SU-DHL-6 (cell line): ENCODE data around the gene SPRED3.

Experiments used
- H2AFZ ChIP-seq: fragments of 200-600 bp; sonication (generic); 2 replicates; pipeline ENCODE4 v1.6.1; 2014; ENCODE audit warnings: low read depth, mild to moderate bottlenecking, moderate library complexity, mixed read lengths, antibody characterized with exemption, low read length; ENCODE audit not compliant: severe bottlenecking
- H3F3A ChIP-seq: fragments of 200-600 bp; shearing (Covaris generic); 2 replicates; pipeline ENCODE4 v1.6.0; 2016; ENCODE audit warnings: antibody characterized with exemption, mild to moderate bottlenecking; ENCODE audit not compliant: insufficient read depth
- H3K27ac ChIP-seq: fragments of 200-600 bp; sonication (generic); 2 replicates; pipeline ENCODE4 v1.5.1; 2016; ENCODE audit warnings: low read depth, mild to moderate bottlenecking, low read length, moderate library complexity, mixed read lengths
- H3K27me3 ChIP-seq: fragments of 200-600 bp; sonication (generic), shearing (Covaris generic); 2 replicates; pipeline ENCODE4 v1.6.0; 2014; ENCODE audit warnings: mild to moderate bottlenecking, low read length
- H3K36me3 ChIP-seq: fragments of 200-600 bp; sonication (generic); 2 replicates; pipeline ENCODE4 v1.6.1; 2014; ENCODE audit warnings: mild to moderate bottlenecking, low read length, mixed read lengths
- H3K4me2 ChIP-seq: fragments of 300-600, 200-600 bp; shearing (Covaris generic), sonication (generic); 2 replicates; pipeline ENCODE4 v1.6.0; 2014; ENCODE audit warnings: low read length, low read depth, mild to moderate bottlenecking; ENCODE audit not compliant: poor library complexity, severe bottlenecking
- H3K4me3 ChIP-seq: fragments of 200-600 bp; sonication (generic); 2 replicates; pipeline ENCODE4 v1.5.1; 2014; ENCODE audit warnings: antibody characterized with exemption, low read length, mild to moderate bottlenecking, mixed read lengths; ENCODE audit not compliant: insufficient read depth, poor library complexity, severe bottlenecking
- H3K79me2 ChIP-seq: fragments of 200-600 bp; sonication (generic); 2 replicates; pipeline ENCODE4 v1.6.1; 2014; ENCODE audit warnings: mild to moderate bottlenecking, low read length, moderate library complexity; ENCODE audit not compliant: insufficient read depth
- H3K9ac ChIP-seq: fragments of 200-600 bp; sonication (generic); 2 replicates; pipeline ENCODE4 v1.7.0; 2014; ENCODE audit warnings: mild to moderate bottlenecking, low read length
- H3K9me2 ChIP-seq: fragments of 200-600 bp; sonication (generic); replicated peaks from 2 replicates; pipeline ENCODE4 v1.6.1; 2014; ENCODE audit warnings: low read length; ENCODE audit not compliant: insufficient read depth
- H3K9me3 ChIP-seq: fragments of 200-600 bp; sonication (generic); 2 replicates; pipeline ENCODE4 v1.6.1; 2014; ENCODE audit warnings: low read length, mixed read lengths; ENCODE audit not compliant: insufficient read depth
- H4K20me1 ChIP-seq: fragments of 200-600 bp; sonication (generic); 2 replicates; pipeline ENCODE4 v1.6.1; 2014; ENCODE audit warnings: low read depth, mild to moderate bottlenecking, antibody characterized with exemption, low read length, moderate library complexity, mixed read lengths
- EZH2phosphoT487 ChIP-seq: fragments of 200-600 bp; sonication (generic), shearing (Covaris generic); conservative IDR thresholded peaks from 2 replicates; pipeline ENCODE4 v1.6.1; 2018; ENCODE audit warnings: mild to moderate bottlenecking, antibody characterized with exemption, low read length, moderate library complexity, mixed read lengths
- TF ChIP-seq, protein P1 (sequence below): fragments of 200-600 bp; sonication (generic); IDR thresholded peaks from one replicate; pipeline ENCODE4 v1.5.1; 2017; ENCODE audit warnings: antibody characterized with exemption, mild to moderate bottlenecking, low read length, moderate library complexity; ENCODE audit not compliant: insufficient read depth, poor library complexity, severe bottlenecking

Gene SPRED3

DNA sequence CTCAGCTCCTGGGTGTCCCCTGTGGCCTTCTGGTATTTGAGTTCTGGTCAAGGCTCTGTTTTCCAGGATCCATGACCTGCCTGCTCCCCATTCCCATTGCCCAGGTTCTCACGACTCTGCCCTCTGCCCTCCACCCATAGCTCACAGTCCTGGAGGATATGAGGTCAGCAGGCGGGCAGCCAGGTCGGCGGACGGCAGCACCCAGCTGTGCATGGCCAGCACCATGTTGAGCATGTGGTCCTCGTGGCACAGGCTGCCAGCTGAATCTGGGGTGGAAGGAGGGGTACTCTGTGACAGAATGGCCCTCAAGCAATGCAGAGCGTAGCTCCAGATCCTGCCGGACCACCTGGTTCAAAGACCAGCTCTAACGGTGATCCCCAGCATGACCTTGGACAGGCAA, 32.4 kb downstream of the SPRED3 start:
- Histone ChIP-seq H3K9ac (no peak overlapping the region), H3K27me3 (no peaks in the 10 kb centered on the region), H3K79me2 (no peaks in the 10 kb centered on the region), H3K27ac (no peak overlapping the region), H3K9me3 (no peaks in the 10 kb centered on the region), H4K20me1 (no peaks in the 10 kb centered on the region), H3K4me2 (no peak overlapping the region), H3K4me3 (no peak overlapping the region), H3K9me2 (no peaks in the 10 kb centered on the region), H2AFZ (no peak overlapping the region), H3F3A (no peaks in the 10 kb centered on the region), H3K36me3 (no peaks in the 10 kb centered on the region)
- TF ChIP-seq, protein P1, sequence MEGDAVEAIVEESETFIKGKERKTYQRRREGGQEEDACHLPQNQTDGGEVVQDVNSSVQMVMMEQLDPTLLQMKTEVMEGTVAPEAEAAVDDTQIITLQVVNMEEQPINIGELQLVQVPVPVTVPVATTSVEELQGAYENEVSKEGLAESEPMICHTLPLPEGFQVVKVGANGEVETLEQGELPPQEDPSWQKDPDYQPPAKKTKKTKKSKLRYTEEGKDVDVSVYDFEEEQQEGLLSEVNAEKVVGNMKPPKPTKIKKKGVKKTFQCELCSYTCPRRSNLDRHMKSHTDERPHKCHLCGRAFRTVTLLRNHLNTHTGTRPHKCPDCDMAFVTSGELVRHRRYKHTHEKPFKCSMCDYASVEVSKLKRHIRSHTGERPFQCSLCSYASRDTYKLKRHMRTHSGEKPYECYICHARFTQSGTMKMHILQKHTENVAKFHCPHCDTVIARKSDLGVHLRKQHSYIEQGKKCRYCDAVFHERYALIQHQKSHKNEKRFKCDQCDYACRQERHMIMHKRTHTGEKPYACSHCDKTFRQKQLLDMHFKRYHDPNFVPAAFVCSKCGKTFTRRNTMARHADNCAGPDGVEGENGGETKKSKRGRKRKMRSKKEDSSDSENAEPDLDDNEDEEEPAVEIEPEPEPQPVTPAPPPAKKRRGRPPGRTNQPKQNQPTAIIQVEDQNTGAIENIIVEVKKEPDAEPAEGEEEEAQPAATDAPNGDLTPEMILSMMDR = no peak
- no peak for TF ChIP-seq EZH2phosphoT487

DNA sequence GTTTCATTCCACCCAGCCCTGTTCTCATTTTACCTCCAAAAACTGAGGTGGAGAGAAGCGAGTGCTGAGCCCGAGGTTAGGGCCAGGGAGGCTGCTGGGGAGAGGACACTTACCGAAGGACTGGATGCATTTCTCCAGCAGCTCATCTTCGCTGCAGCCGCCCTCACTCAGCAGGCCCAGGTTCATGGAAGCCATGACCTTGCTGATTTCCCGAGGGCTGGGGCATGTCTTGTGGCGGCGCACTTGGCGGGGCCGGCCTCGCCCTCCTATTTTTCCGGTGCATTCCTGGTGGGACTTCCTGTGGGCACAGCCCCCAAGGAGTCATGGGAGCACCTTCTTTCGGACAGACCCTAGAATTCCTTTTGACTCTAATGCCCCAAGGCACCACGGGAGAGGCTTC, 33.4 kb downstream of the SPRED3 start:
- H3F3A ChIP-seq = no peaks in the 10 kb centered on the region
- H3K79me2 ChIP-seq = no peaks in the 10 kb centered on the region
- no peak overlapping the region for H3K9ac ChIP-seq
- H4K20me1 ChIP-seq = no peaks in the 10 kb centered on the region
- H3K27ac ChIP-seq = no peak overlapping the region
- no peaks in the 10 kb centered on the region for H3K9me3 ChIP-seq
- no peak overlapping the region for H3K4me2 ChIP-seq
- H3K36me3 ChIP-seq = no peaks in the 10 kb centered on the region
- no peaks in the 10 kb centered on the region for H3K27me3 ChIP-seq
- no peak for TF ChIP-seq EZH2phosphoT487
- TF ChIP-seq, protein P1 = no peak
- no peaks in the 10 kb centered on the region for H3K9me2 ChIP-seq
- H3K4me3 ChIP-seq = no peak overlapping the region
- H2AFZ ChIP-seq = no peak overlapping the region

DNA sequence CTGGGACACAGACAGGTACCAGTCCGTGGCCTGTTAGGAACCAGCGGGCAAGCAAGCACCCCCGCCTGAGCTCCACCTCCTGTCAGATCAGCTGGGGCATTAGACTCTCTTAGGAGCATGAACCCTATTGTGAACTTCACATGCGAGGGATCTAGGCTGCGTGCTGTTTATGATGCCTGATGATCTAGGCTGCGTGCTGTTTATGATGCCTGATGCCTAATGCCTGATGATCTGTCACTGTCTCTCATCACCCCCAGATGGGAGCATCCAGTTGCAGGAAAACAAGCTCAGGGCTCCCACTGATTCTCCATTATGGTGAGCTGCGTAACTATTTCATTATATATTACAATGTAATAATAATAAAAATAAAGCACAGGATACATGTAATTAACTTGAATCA, 33.9 kb downstream of the SPRED3 start:
- Histone ChIP-seq H3K79me2 (no peaks in the 10 kb centered on the region), H3K9me2 (no peaks in the 10 kb centered on the region), H3K27me3 (no peaks in the 10 kb centered on the region), H3K4me3 (no peak overlapping the region), H2AFZ (no peak overlapping the region), H4K20me1 (no peaks in the 10 kb centered on the region), H3K4me2 (no peak overlapping the region), H3K9me3 (no peaks in the 10 kb centered on the region), H3K27ac (no peak overlapping the region), H3K9ac (no peak overlapping the region), H3K36me3 (no peaks in the 10 kb centered on the region), H3F3A (no peaks in the 10 kb centered on the region)
- TF ChIP-seq EZH2phosphoT487 = no peak
- TF ChIP-seq, protein P1 = no peak

DNA sequence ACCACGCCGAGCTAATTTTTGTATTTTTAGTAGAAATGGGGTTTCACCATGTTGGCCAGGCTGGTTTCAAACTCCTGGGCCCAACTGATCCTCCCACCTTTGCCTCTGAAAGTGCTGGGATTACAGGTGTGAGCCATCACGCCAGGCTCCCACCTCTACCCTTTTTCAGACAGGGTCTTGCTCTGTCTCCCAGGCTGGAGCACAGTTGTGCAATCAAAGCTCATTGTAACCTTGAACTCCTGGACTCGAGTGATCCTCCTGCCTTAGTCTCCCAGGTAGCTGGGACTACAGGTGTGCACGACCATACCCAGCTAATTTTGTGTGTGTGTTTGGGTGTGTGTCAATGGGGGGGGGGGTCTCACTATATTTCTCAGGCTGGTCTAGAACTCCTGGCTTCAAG, 35.8 kb downstream of the SPRED3 start:
- H3K27me3 ChIP-seq = no peaks in the 10 kb centered on the region
- TF ChIP-seq, protein P1 = no peak
- no peak for TF ChIP-seq EZH2phosphoT487
- H3K79me2 ChIP-seq = no peaks in the 10 kb centered on the region
- H3K27ac ChIP-seq = no peak overlapping the region
- no peak overlapping the region for H3K4me2 ChIP-seq
- H2AFZ ChIP-seq = no peak overlapping the region
- H4K20me1 ChIP-seq = no peaks in the 10 kb centered on the region
- H3K9ac ChIP-seq = no peak overlapping the region
- H3K4me3 ChIP-seq = no peak overlapping the region
- no peaks in the 10 kb centered on the region for H3K9me2 ChIP-seq
- H3F3A ChIP-seq = no peaks in the 10 kb centered on the region
- no peaks in the 10 kb centered on the region for H3K9me3 ChIP-seq
- H3K36me3 ChIP-seq = no peaks in the 10 kb centered on the region
